ENCODE results near the gene PTCH1. TPM values are rescaled to one million over a fixed set of nuclear protein-coding genes. Genes with fewer than 3 reads are reported as not detected.

The PTCH1 gene
- total RNA-seq, 2 donors from 2014 or later = 26.0 to 32.9 TPM

- H3K4me1 ChIP-seq (ENCODE audit: control insufficient read depth, insufficient read depth, low read length) = no peaks in the 10 kb centered on the region
- no peaks in the 10 kb centered on the region for H3K27me3 ChIP-seq (ENCODE audit: control insufficient read depth, insufficient read depth, low read length, poor library complexity, severe bottlenecking)
- no peak overlapping the region for H3K4me3 ChIP-seq (ENCODE audit: low read length)
- Mint-ChIP-seq H3K27ac (no peak overlapping the region), H3K4me3 (no peak overlapping the region), H3K9me3 (no peaks in the 10 kb centered on the region), H3K4me1 (peaks cover 24% of the 10 kb centered on the region), H3K36me3 (ENCODE audit: low read depth) (peaks cover 18% of the 10 kb centered on the region), H3K27me3 (ENCODE audit: insufficient read depth) (peaks cover 16% of the 10 kb centered on the region)
- WGBS, 2 experiments (ENCODE audit: insufficient coverage in 1 of 2, insufficient read length in 1 of 2) = 96 to 100% methylated on average over 2 to 3 of the region's 3 CpGs
- no peak for DNase-seq
- peaks cover 17% of the 10 kb centered on the region for H3K36me3 ChIP-seq (ENCODE audit: control insufficient read depth, insufficient read depth, low read length)
- TF ChIP-seq CTCF (conservative IDR thresholded peaks at IDR 0.05) = no peak
- H3K27ac ChIP-seq (ENCODE audit: low read depth, low read length) = no peak overlapping the region
- H3K9ac ChIP-seq (ENCODE audit: extremely low read depth, low read length, poor library complexity, severe bottlenecking) = no peak overlapping the region
- H3K9me3 ChIP-seq (ENCODE audit: control insufficient read depth, low read length) = no peaks in the 10 kb centered on the region
Observed at GRCh38 chr9:95502248-95502647, 14.5 kb downstream of the PTCH1 start.

- Histone ChIP-seq H3K27ac (ENCODE audit: low read depth, low read length) (no peak overlapping the region), H3K4me1 (ENCODE audit: control insufficient read depth, insufficient read depth, low read length) (peaks cover 4% of the 10 kb centered on the region), H3K36me3 (ENCODE audit: control insufficient read depth, insufficient read depth, low read length) (peaks cover 17% of the 10 kb centered on the region), H3K9me3 (ENCODE audit: control insufficient read depth, low read length) (no peaks in the 10 kb centered on the region), H3K4me3 (ENCODE audit: low read length) (no peak overlapping the region), H3K9ac (ENCODE audit: extremely low read depth, low read length, poor library complexity, severe bottlenecking) (no peak overlapping the region), H3K27me3 (ENCODE audit: control insufficient read depth, insufficient read depth, low read length, poor library complexity, severe bottlenecking) (no peaks in the 10 kb centered on the region)
- peaks cover 36% of the 10 kb centered on the region for H3K4me1 Mint-ChIP-seq
- no peak for DNase-seq
- peaks cover 26% of the 10 kb centered on the region for H3K27me3 Mint-ChIP-seq (ENCODE audit: insufficient read depth)
- H3K9me3 Mint-ChIP-seq = no peaks in the 10 kb centered on the region
- no peak overlapping the region for H3K27ac Mint-ChIP-seq
- 88 to 90% methylated on average over 5 to 9 of the region's 9 CpGs for WGBS, 2 experiments (ENCODE audit: insufficient coverage in 1 of 2, insufficient read length in 1 of 2)
- no peak overlapping the region for H3K4me3 Mint-ChIP-seq
- TF ChIP-seq CTCF (conservative IDR thresholded peaks at IDR 0.05) = no peak
- peaks cover 18% of the 10 kb centered on the region for H3K36me3 Mint-ChIP-seq (ENCODE audit: low read depth)
Observed at GRCh38 chr9:95499847-95500246, 16.9 kb downstream of the PTCH1 start.

- Histone ChIP-seq H3K9me3 (ENCODE audit: control insufficient read depth, low read length) (no peaks in the 10 kb centered on the region), H3K9ac (ENCODE audit: extremely low read depth, low read length, poor library complexity, severe bottlenecking) (no peak overlapping the region), H3K4me1 (ENCODE audit: control insufficient read depth, insufficient read depth, low read length) (peaks cover 4% of the 10 kb centered on the region), H3K27me3 (ENCODE audit: control insufficient read depth, insufficient read depth, low read length, poor library complexity, severe bottlenecking) (no peaks in the 10 kb centered on the region), H3K27ac (ENCODE audit: low read depth, low read length) (no peak overlapping the region), H3K4me3 (ENCODE audit: low read length) (no peak overlapping the region), H3K36me3 (ENCODE audit: control insufficient read depth, insufficient read depth, low read length) (peaks cover 17% of the 10 kb centered on the region)
- Mint-ChIP-seq H3K27me3 (ENCODE audit: insufficient read depth) (peaks cover 26% of the 10 kb centered on the region), H3K4me3 (no peak overlapping the region), H3K27ac (no peak overlapping the region), H3K36me3 (ENCODE audit: low read depth) (peaks cover 16% of the 10 kb centered on the region), H3K4me1 (peaks cover 40% of the 10 kb centered on the region), H3K9me3 (no peaks in the 10 kb centered on the region)
- no peak for TF ChIP-seq CTCF (conservative IDR thresholded peaks at IDR 0.05)
- no peak for DNase-seq
- WGBS, 2 experiments (ENCODE audit: insufficient coverage in 1 of 2, insufficient read length in 1 of 2) = 88 to 100% methylated on average over 3 to 5 of the region's 6 CpGs
Observed at GRCh38 chr9:95499046-95499676, 17.6 kb downstream of the PTCH1 start.

Data from endodermal cell (in vitro differentiated cells).